WTC11 (cell line): ENCODE measurements around the gene WARS2.

Experiments
- CTCF ChIP-seq: fragments of 200-600 bp; IDR thresholded peaks from 2 replicates; pipeline ENCODE4 v1.8.0; 2022; ENCODE audit warnings: antibody characterized with exemption
- FOXP4 ChIP-seq: sonication (generic); formaldehyde crosslinking; IDR thresholded peaks from 2 replicates; pipeline ENCODE4 v1.8.0; 2022; ENCODE audit warnings: mild to moderate bottlenecking, missing genetic modification reagents
- PRRX2 ChIP-seq: fragments of 250-450 bp; sonication (Bioruptor Pico); IDR thresholded peaks from 2 replicates; pipeline ENCODE4 v1.8.0; 2021; ENCODE audit warnings: mild to moderate bottlenecking

GRCh38 chr1:119068427-119068826 lies 72.0 kb downstream of the WARS2 start:
- TF ChIP-seq FOXP4 (no peak), PRRX2 (CRISPR knock-in tag) (no peak), CTCF (no peak)
